ENCODE data around the gene SERTAD1. TPM values are rescaled to one million over a fixed set of nuclear protein-coding genes. Genes with fewer than 3 reads are reported as not detected.

Gene SERTAD1
- total and polyA plus RNA-seq, 2 of the 8 experiments (the other 6 are each of a cell fraction or from before 2014, with no cell fraction given), result 5.4 to 6.6 TPM

- 0 out of 2 replicates have a peak overlapping the region, but pooled peaks have one; percentile 5 for H2AFZ ChIP-seq (ENCODE audit: low read length)
- H3K9me3 ChIP-seq (ENCODE audit: insufficient read depth in 2 of 2, low read depth in 1 of 2, low read length in 1 of 2), result no peaks in the 10 kb centered on the region
- CTCF ChIA-PET (ENCODE audit: partially characterized antibody), result interaction anchor here (1.7 to 5.1 kb wide), 3 partner anchors 10 to 105 kb away, joined by 3 to 41 read pairs (median 8); no protein-coding TSS in a partner anchor
These were observed 15.8 kb downstream of the SERTAD1 start for GRCh38 chr19:40410030-40410389.

More at GRCh38 chr19:40410030-40410389, 15.8 kb downstream of the SERTAD1 start:
- Histone ChIP-seq H3K36me3 (ENCODE audit: control insufficient read depth in 2 of 4, insufficient read depth in 4 of 4, low read length in 3 of 4) (no peaks in the 10 kb centered on the region), H2BK120ac (replicated peaks; ENCODE audit: low read depth, low read length) (peak overlapping the region; percentile 82), H3K23me2 (ENCODE audit: low read depth, low read length) (0 out of 2 replicates have a peak, but pooled peaks cover 2% of the 10 kb centered on the region), H3K27me3 (replicated peaks in 1 of 4; ENCODE audit: control insufficient read depth in 3 of 4, extremely low read depth in 1 of 4, insufficient read depth in 3 of 4, low read length in 3 of 4) (no peaks in the 10 kb centered on the region), H3K18ac (ENCODE audit: extremely low read depth, low read length) (peak overlapping the region; percentile 1; the same call in 1 of the 2 replicates), H3K4me2 (ENCODE audit: insufficient read depth in 1 of 2, low read depth in 2 of 2, low read length in 2 of 2) (peak overlapping the region in 1 of 2 experiments; percentile 30; a peak in 1 of 4 replicates), H4K91ac (replicated peaks; ENCODE audit: insufficient read length, low read length) (peak overlapping the region; percentile 80), H3K79me1 (ENCODE audit: low read depth, low read length) (no peaks in the 10 kb centered on the region), H2BK20ac (ENCODE audit: low read length) (no peak overlapping the region), H3K23ac (ENCODE audit: insufficient read length) (no peak overlapping the region), H2BK5ac (ENCODE audit: low read depth, low read length) (peak overlapping the region; percentile 48; the same call in 1 of the 2 replicates), H3K4ac (replicated peaks; ENCODE audit: insufficient read length, low read depth, low read length) (no peak overlapping the region), H2AK5ac (ENCODE audit: low read depth, low read length) (no peak overlapping the region), H3K27ac (ENCODE audit: low read depth, low read length) (peak overlapping the region; percentile 53; the same call in 1 of the 2 replicates), H4K8ac (ENCODE audit: extremely low read depth, insufficient read depth, low read length) (peak overlapping the region; percentile 57; the same call in 1 of the 2 replicates), H3K79me2 (ENCODE audit: control insufficient read depth in 1 of 2, insufficient read depth in 2 of 2, low read length in 2 of 2) (no peaks in the 10 kb centered on the region), H3K9ac (replicated peaks in 1 of 4; ENCODE audit: extremely low read depth in 1 of 4, low read depth in 3 of 4, low read length in 3 of 4) (no peak overlapping the region), H2BK12ac (ENCODE audit: low read depth, low read length) (0 out of 2 replicates have a peak overlapping the region, but pooled peaks have one; percentile 68), H3K4me3 (ENCODE audit: extremely low read depth in 1 of 4, insufficient read depth in 2 of 4, low read depth in 3 of 4, low read length in 4 of 4) (no peak overlapping the region; a peak in 1 of 8 replicates), H3K14ac (ENCODE audit: insufficient read length) (no peak overlapping the region), H2BK15ac (ENCODE audit: low read length) (peak overlapping the region; percentile 61; the same call in 1 of the 2 replicates), H3K4me1 (replicated peaks in 1 of 4; ENCODE audit: control insufficient read depth in 3 of 4, insufficient read depth in 4 of 4, low read length in 3 of 4) (peaks cover 7 to 24% (median 13%) of the 10 kb centered on the region in 4 experiments), H3K56ac (replicated peaks; ENCODE audit: insufficient read length, low read depth, low read length) (no peak overlapping the region), H4K5ac (ENCODE audit: insufficient read length, low read depth, low read length) (peak overlapping the region; percentile 25), H4K20me1 (replicated peaks in 1 of 2; ENCODE audit: control insufficient read depth in 1 of 2, insufficient read depth in 2 of 2, low read length in 2 of 2) (no peaks in the 10 kb centered on the region)
- TF ChIP-seq EP300 (IDR thresholded peaks at IDR 0.05; ENCODE audit: borderline replicate concordance in 1 of 2, low read depth in 2 of 2, low read length in 2 of 2) (peak in 1 of 2 experiments; percentile 70; a peak in 1 of 3 replicates), POLR2AphosphoS5 (IDR thresholded peaks at IDR 0.05; ENCODE audit: low read depth, low read length) (peak; percentile 69; the same call in 1 of the 2 replicates), SP4 (IDR thresholded peaks at IDR 0.05; ENCODE audit: low read length) (no peak), YY1 (IDR thresholded peaks at IDR 0.05; ENCODE audit: low read depth, low read length) (peak; percentile 33; the same call in 1 of the 2 replicates), RBBP5 (IDR thresholded peaks at IDR 0.05; ENCODE audit: borderline replicate concordance, low read depth, low read length) (no peak; the same call in 1 of the 2 replicates), TAF1 (IDR thresholded peaks at IDR 0.05; ENCODE audit: low read depth, low read length) (0 out of 2 replicates have a peak, but pooled peaks have one; percentile 43), POLR2A (IDR thresholded peaks at IDR 0.05; ENCODE audit: control extremely low read depth in 1 of 2, low read depth in 2 of 2, low read length in 2 of 2) (peak in 1 of 2 experiments; percentile 58; a peak in 1 of 3 replicates), TEAD4 (IDR thresholded peaks at IDR 0.05; ENCODE audit: low read depth, low read length) (peak; percentile 67; the same call in 1 of the 2 replicates), ZNF274 (IDR thresholded peaks at IDR 0.05; ENCODE audit: borderline replicate concordance, extremely low read depth, low read length) (no peak), TCF12 (IDR thresholded peaks at IDR 0.05; ENCODE audit: low read depth, low read length) (peak; percentile 64; the same call in 1 of the 2 replicates), SP1 (IDR thresholded peaks at IDR 0.05; ENCODE audit: low read depth, low read length) (peak; percentile 76), ASH2L (IDR thresholded peaks at IDR 0.05; ENCODE audit: low read length) (peak; percentile 33), SIX5 (IDR thresholded peaks at IDR 0.05; ENCODE audit: low read depth, low read length) (no peak)
- TF ChIP-seq, protein P1, sequence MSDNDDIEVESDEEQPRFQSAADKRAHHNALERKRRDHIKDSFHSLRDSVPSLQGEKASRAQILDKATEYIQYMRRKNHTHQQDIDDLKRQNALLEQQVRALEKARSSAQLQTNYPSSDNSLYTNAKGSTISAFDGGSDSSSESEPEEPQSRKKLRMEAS (IDR thresholded peaks at IDR 0.05), result peak; percentile 46
- POLR2A ChIA-PET (ENCODE audit: partially characterized antibody), result interaction anchor here (1.6 to 6.4 kb wide), 7 partner anchors 8 to 307 kb away, joined by 3 to 27 read pairs (median 8); partner anchors contain the start of genes COQ8B, ITPKC, SERTAD1 and SERTAD3
- DNase-seq (ENCODE audit: low read depth in 1 of 2, low spot score in 2 of 2), result no peak
- WGBS, 2 experiments (ENCODE audit: extremely low coverage in 1 of 2, insufficient coverage in 1 of 2, insufficient read length in 1 of 2, insufficient replicate concordance in 2 of 2, low coverage in 1 of 2, low lambda C conversion rate in 2 of 2, missing lambda C conversion rate in 1 of 2), result 52% methylated on average over 7 of the region's 9 CpGs; no CpG with 5 or more reads in 1 of the 2 experiments
- FAIRE-seq, result no peak
